ENCODE data around the gene ADAD2.

GRCh38 chr16:84179612-84180320 lies 11.2 kb upstream of the ADAD2 start:
- TF ChIP-seq CTCF (conservative IDR thresholded peaks at IDR 0.05; ENCODE audit: low read length) (no peak), EZH2phosphoT487 (IDR thresholded peaks at IDR 0.05; ENCODE audit: borderline replicate concordance, low read depth, low read length) (no peak)
